PC-9 (cell line): ENCODE measurements around the gene CPA2. TPM values are rescaled to one million over a fixed set of nuclear protein-coding genes. Genes with fewer than 3 reads are reported as not detected.

Experiments
- BruUV-seq: library from RNA; stranded (reverse); fragments of 400-500 nt; replicated peaks from 2 replicates; lab custom pipeline; 2021; lab: Mats Ljungman, UMichigan
- CTCF ChIA-PET: fragments of 300-600 bp; sonication (Branson Sonifier 250); formaldehyde crosslinking; loops from one replicate; lab custom pipeline; 2022; ENCODE audit warnings: antibody characterized with exemption; lab: Charles Lee
- POLR2A ChIA-PET: fragments of 300-600 bp; sonication (Branson Sonifier 250); formaldehyde crosslinking; loops from one replicate; lab custom pipeline; 2022; ENCODE audit warnings: antibody characterized with exemption; ENCODE audit not compliant: unreplicated experiment; lab: Charles Lee
- DNase-seq, 2 experiments: peaks; one replicate each; pipeline versions ENCODE4 v3.0.0 to v3.0.0-alpha.2; 2015 to 2022; ENCODE audit warnings: mixed read lengths in 1 of 2
- H2AFZ ChIP-seq: fragments of 200-600 bp; sonication (generic); 2 replicates; pipeline ENCODE4 v1.8.1; 2017; ENCODE audit warnings: antibody characterized with exemption
- H3F3A ChIP-seq: fragments of 200-600 bp; sonication (generic); 2 replicates; pipeline ENCODE4 v1.8.1; 2017; ENCODE audit warnings: antibody characterized with exemption, mild to moderate bottlenecking, low read depth; ENCODE audit not compliant: insufficient read depth
- H3K27ac ChIP-seq: fragments of 200-600 bp; sonication (generic); 2 replicates; pipeline ENCODE4 v1.6.1; 2016; ENCODE audit warnings: mixed run types
- H3K27me3 ChIP-seq: fragments of 200-600 bp; sonication (generic); 2 replicates; pipeline ENCODE4 v1.6.1; 2016; ENCODE audit warnings: low read depth, mixed run types; ENCODE audit not compliant: insufficient read depth
- H3K36me3 ChIP-seq: fragments of 200-600 bp; sonication (generic); 2 replicates; pipeline ENCODE4 v1.6.1; 2016; ENCODE audit warnings: low read depth, mixed run types
- H3K4me1 ChIP-seq: fragments of 200-600 bp; sonication (generic); replicated peaks from 2 replicates; pipeline ENCODE4 v1.6.1; 2016; ENCODE audit warnings: mixed run types; ENCODE audit not compliant: insufficient read depth
- H3K4me2 ChIP-seq: fragments of 200-600 bp; sonication (generic); 2 replicates; pipeline ENCODE4 v1.6.1; 2017; ENCODE audit warnings: mixed run types
- H3K4me3 ChIP-seq: fragments of 200-600 bp; sonication (generic); 2 replicates; pipeline ENCODE4 v1.6.1; 2016; ENCODE audit warnings: mixed run types
- H3K79me2 ChIP-seq: fragments of 200-600 bp; sonication (generic); 2 replicates; pipeline ENCODE4 v1.6.1; 2017; ENCODE audit warnings: low read depth, mixed run types
- H3K9me2 ChIP-seq: fragments of 200-600 bp; sonication (generic); 2 replicates; pipeline ENCODE4 v1.8.1; 2017; ENCODE audit warnings: mild to moderate bottlenecking; ENCODE audit not compliant: insufficient read depth
- H3K9me3 ChIP-seq: fragments of 200-600 bp; sonication (generic); 2 replicates; pipeline ENCODE4 v1.8.1; 2016; ENCODE audit warnings: low read depth; ENCODE audit not compliant: insufficient read depth
- H4K20me1 ChIP-seq: fragments of 200-600 bp; sonication (generic); 2 replicates; pipeline ENCODE4 v1.8.1; 2017; ENCODE audit not compliant: insufficient read depth
- EZH2 ChIP-seq: fragments of 200-600 bp; sonication (generic); IDR thresholded peaks from 2 replicates; pipeline ENCODE4 v1.8.0; 2017; ENCODE audit warnings: antibody characterized with exemption, low read depth
- intact Hi-C: fragments of 100-400 bp; cut with micrococcal nuclease; formaldehyde crosslinking; loops from one replicate; pipeline ENCODE4 v1.10.0; 2022; ENCODE audit not compliant: unreplicated experiment
- total RNA-seq: library from RNA; stranded (reverse); gene quantifications from 2 replicates; pipeline ENCODE4 v1.2.3, GENCODE V29; 2021
- TF ChIP-seq, protein P1 (sequence below): fragments of 200-600 bp; sonication (generic); conservative IDR thresholded peaks from 2 replicates; pipeline ENCODE4 v1.6.1; 2017; ENCODE audit warnings: mixed run types, antibody characterized with exemption, mild to moderate bottlenecking, moderate library complexity

The CPA2 gene
- total RNA-seq, 1 experiment from 2014 or later: not detected

DNA sequence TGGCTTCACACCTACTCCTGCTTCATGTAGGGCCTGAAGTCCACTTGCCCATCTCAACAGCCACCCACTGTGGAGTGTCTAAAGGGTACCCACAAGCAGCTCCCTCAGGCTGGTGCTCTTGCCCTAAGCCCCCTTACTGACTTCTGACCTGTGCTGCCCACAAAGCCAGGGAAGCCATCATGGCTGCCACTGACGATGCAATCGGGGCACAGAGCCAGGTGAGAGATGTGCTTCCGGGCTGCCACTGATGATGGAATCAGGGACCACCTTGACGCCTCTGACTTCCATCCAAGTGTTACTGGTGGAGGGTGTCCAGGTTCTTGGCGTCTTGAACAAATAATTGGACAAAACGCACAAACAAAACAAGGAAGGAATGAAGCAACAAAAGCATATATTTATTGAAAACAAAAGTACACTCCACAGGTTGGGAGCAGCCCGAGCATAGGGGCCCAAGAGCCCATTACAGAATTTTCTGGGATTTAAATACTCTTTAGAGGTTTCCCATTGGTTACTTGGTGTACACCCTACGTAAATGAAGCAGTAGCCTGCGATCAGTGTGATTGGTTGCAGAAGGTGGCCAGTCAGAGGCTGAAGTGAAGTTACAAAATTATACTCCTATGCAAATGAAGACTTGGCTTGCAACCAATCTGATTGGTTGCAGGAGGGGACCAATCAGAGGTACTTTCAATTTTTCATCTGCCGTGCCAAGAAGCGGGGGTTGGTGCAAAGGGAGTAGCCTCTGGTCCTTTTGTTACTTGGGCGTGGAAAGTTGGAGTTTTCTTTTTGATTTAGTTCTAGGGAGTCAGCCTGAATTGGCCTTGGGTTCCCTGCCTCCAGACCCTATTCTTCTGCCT lies 4.5 kb downstream of the CPA2 start:
- peaks cover 14% of the 10 kb centered on the region for H3F3A ChIP-seq
- no peak overlapping the region for H2AFZ ChIP-seq
- TF ChIP-seq EZH2: no peak
- TF ChIP-seq, protein P1, sequence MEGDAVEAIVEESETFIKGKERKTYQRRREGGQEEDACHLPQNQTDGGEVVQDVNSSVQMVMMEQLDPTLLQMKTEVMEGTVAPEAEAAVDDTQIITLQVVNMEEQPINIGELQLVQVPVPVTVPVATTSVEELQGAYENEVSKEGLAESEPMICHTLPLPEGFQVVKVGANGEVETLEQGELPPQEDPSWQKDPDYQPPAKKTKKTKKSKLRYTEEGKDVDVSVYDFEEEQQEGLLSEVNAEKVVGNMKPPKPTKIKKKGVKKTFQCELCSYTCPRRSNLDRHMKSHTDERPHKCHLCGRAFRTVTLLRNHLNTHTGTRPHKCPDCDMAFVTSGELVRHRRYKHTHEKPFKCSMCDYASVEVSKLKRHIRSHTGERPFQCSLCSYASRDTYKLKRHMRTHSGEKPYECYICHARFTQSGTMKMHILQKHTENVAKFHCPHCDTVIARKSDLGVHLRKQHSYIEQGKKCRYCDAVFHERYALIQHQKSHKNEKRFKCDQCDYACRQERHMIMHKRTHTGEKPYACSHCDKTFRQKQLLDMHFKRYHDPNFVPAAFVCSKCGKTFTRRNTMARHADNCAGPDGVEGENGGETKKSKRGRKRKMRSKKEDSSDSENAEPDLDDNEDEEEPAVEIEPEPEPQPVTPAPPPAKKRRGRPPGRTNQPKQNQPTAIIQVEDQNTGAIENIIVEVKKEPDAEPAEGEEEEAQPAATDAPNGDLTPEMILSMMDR: no peak
- peaks cover 24% of the 10 kb centered on the region for H3K4me1 ChIP-seq
- CTCF ChIA-PET: no interaction called here
- no peaks in the 10 kb centered on the region for H3K36me3 ChIP-seq
- intact Hi-C loops: no loop called here
- DNase-seq: no peak
- H3K4me3 ChIP-seq: no peak overlapping the region
- no peaks in the 10 kb centered on the region for H3K9me3 ChIP-seq
- H4K20me1 ChIP-seq: no peaks in the 10 kb centered on the region
- H3K4me2 ChIP-seq: no peak overlapping the region
- H3K27me3 ChIP-seq: no peaks in the 10 kb centered on the region
- no peak overlapping the region for H3K27ac ChIP-seq
- no peaks in the 10 kb centered on the region for H3K79me2 ChIP-seq
- POLR2A ChIA-PET: no interaction called here
- no peaks in the 10 kb centered on the region for H3K9me2 ChIP-seq
- no TSS peak for BruUV-seq

DNA sequence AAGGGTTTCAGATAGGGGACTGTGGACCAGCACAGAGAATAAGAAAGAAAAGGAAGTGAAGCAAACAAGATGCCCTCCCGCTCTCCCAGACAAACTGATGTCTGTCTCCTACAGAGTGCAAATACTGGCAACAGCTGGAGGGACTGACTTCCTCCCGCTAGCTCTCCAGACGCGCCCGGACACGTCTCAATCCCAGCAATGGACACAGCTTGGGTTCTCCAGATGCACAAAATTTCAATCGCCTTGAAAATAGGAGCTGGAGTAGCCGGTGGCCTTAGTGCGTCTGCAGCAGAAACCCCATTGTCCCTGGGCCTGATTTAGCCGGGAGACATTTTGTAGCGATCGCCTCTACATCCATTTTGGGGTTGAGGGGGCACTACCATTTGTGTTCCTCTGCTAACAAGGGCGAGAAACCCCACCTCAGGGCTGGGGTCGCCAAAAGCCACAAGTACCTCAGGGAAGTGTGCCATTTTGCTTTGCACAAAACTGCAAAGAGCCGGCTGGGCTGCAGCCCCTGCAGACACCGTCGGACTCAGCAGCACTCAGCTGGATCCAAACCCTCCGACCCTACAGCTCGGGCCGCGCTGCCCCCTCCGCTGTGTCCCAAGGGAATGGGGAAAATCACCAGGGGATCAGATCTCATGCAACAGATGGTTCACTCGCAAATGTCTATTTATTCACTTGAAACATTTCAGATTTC lies 5.9 kb downstream of the CPA2 start:
- H3K4me1 ChIP-seq: peaks cover 30% of the 10 kb centered on the region
- H3K9me3 ChIP-seq: no peaks in the 10 kb centered on the region
- no peak overlapping the region for H3K4me2 ChIP-seq
- no peak overlapping the region for H3K4me3 ChIP-seq
- intact Hi-C loops: no loop called here
- DNase-seq: no peak
- no peaks in the 10 kb centered on the region for H3K79me2 ChIP-seq
- H3K9me2 ChIP-seq: no peaks in the 10 kb centered on the region
- peaks cover 22% of the 10 kb centered on the region for H3F3A ChIP-seq
- no TSS peak for BruUV-seq
- H4K20me1 ChIP-seq: no peaks in the 10 kb centered on the region
- H3K36me3 ChIP-seq: no peaks in the 10 kb centered on the region
- ChIA-PET CTCF (no interaction called here), POLR2A (interaction anchor here (0.7 kb wide), 1 partner anchor 140 kb away, joined by 4 read pairs; no protein-coding TSS in a partner anchor)
- H3K27ac ChIP-seq: no peak overlapping the region
- TF ChIP-seq EZH2: no peak
- TF ChIP-seq, protein P1: no peak
- H2AFZ ChIP-seq: no peak overlapping the region
- no peaks in the 10 kb centered on the region for H3K27me3 ChIP-seq

DNA sequence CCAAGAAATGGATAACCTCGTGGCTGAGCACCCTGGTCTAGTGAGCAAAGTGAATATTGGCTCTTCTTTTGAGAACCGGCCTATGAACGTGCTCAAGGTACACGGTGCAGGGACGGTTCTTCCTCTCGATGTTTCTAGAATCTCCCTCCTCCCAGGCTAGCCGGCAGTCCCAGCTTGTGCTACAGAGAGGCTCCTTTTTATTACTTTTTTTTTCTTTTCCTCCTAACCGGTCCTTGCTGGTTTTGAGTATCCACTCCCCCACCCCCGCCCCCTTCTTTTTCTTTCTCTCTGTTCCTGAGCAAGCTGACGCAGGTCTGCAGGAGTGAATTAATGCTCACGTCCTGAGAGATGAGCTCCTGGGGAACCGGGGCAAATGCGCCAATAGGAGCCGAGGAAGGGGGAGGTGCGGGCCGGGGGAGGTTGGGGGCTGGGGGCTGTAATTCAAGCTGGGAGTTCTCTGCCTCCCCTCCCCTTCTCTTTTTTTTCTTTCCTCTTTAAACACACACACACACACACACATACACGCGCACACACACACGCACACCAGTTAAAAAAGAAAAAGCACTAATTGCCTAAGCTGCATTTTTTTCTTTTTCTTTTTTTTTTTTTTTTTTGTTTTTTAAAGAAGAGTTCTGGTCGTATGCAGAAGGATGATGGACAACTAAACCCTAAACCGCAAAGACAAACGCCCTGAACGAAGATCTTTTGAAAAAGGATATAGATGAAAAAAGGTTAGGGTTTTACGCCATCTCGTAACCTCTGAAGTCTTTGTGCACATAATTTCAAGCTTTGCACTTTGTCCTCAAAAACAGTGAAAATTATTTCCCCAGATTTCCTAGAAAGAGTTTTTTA lies 6.6 kb downstream of the CPA2 start:
- Histone ChIP-seq H2AFZ (no peak overlapping the region), H3F3A (peaks cover 22% of the 10 kb centered on the region), H3K36me3 (no peaks in the 10 kb centered on the region), H3K9me3 (no peaks in the 10 kb centered on the region), H4K20me1 (no peaks in the 10 kb centered on the region), H3K27ac (no peak overlapping the region), H3K79me2 (no peaks in the 10 kb centered on the region), H3K9me2 (no peaks in the 10 kb centered on the region), H3K4me3 (no peak overlapping the region), H3K27me3 (no peaks in the 10 kb centered on the region), H3K4me1 (peaks cover 37% of the 10 kb centered on the region), H3K4me2 (no peak overlapping the region)
- intact Hi-C loops: no loop called here
- POLR2A ChIA-PET: no interaction called here
- BruUV-seq: no TSS peak
- CTCF ChIA-PET: no interaction called here
- DNase-seq: no peak
- TF ChIP-seq, protein P1: no peak
- no peak for TF ChIP-seq EZH2
